ENCODE measurements around the gene BRD3.

Gene BRD3

DNA sequence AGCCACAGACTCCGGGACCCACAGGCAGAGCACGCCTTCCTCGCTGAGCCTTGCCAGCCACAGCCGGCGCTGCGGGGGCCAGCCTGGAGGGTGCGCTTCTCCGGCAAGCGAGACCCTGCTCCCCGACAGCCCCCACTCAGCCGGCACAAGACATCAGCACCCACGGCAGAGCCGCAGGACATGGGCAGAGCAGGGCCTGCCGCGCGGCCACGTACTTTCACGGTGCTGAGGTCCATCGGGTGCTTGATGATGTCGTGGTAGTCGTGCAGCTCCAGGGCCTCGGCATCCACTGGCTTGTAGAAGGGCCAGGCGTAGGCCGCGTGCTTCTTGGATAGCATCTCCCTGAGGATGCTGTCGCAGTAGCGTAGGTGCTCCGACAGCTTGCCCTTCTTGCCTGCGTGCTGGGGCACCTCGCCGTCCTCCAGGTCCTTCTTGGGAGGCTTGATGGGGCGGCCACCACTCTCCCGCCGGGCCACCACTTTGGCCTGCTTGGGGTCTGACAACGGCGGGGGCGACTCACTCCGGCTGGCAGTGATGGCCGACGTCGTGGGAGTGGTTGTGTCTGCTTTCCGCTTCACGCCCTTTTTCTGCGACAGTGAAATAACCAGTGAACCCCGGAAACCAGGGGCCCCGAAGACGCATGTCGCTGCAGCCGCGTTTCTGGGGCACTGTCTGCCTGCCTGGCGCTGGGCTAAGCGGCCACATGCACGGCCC is 19.8 kb downstream of the BRD3 start:
- no peak overlapping the region for H3K4me3 ChIP-seq (ENCODE audit: low read depth, low read length)

GRCh38 chr9:134046894-134047681 is 20.7 kb downstream of the BRD3 start:
- no peak for TF ChIP-seq CTCF (IDR thresholded peaks at IDR 0.05; ENCODE audit: borderline replicate concordance, insufficient read depth, low read depth, low read length)
- H3K4me3 ChIP-seq (ENCODE audit: low read depth, low read length): no peak overlapping the region

More for the DNA sequence above, 19.8 kb downstream of the BRD3 start:
- no peak for TF ChIP-seq CTCF (IDR thresholded peaks at IDR 0.05; ENCODE audit: borderline replicate concordance, insufficient read depth, low read depth, low read length)

- no peak overlapping the region for H3K4me3 ChIP-seq (ENCODE audit: low read depth, low read length)
- TF ChIP-seq CTCF (IDR thresholded peaks at IDR 0.05; ENCODE audit: borderline replicate concordance, insufficient read depth, low read depth, low read length): no peak
Observed at GRCh38 chr9:134045841-134046544, 21.8 kb downstream of the BRD3 start.

- H3K4me3 ChIP-seq (ENCODE audit: low read depth, low read length): no peak overlapping the region
- no peak for TF ChIP-seq CTCF (IDR thresholded peaks at IDR 0.05; ENCODE audit: borderline replicate concordance, insufficient read depth, low read depth, low read length)
Observed at GRCh38 chr9:134044944-134045343, 22.9 kb downstream of the BRD3 start.

GRCh38 chr9:134043531-134043988 is 24.3 kb downstream of the BRD3 start:
- TF ChIP-seq CTCF (IDR thresholded peaks at IDR 0.05; ENCODE audit: borderline replicate concordance, insufficient read depth, low read depth, low read length): no peak
- no peak overlapping the region for H3K4me3 ChIP-seq (ENCODE audit: low read depth, low read length)

- no peak overlapping the region for H3K4me3 ChIP-seq (ENCODE audit: low read depth, low read length)
Observed at GRCh38 chr9:134041649-134041962, 26.2 kb downstream of the BRD3 start.

More at GRCh38 chr9:134041649-134041962, 26.2 kb downstream of the BRD3 start:
- no peak for TF ChIP-seq CTCF (IDR thresholded peaks at IDR 0.05; ENCODE audit: borderline replicate concordance, insufficient read depth, low read depth, low read length)

Measured in GM12875 (cell line).